Measurements from ENCODE around the gene GLCE.

GLCE gene

GRCh38 chr15:69119001-69119400 is 41.4 kb upstream of the GLCE start:
- Histone ChIP-seq H3K27me3 (ENCODE audit: insufficient read depth, low read length, poor library complexity, severe bottlenecking) (peaks cover 77% of the 10 kb centered on the region), H3K79me2 (ENCODE audit: insufficient read depth, low read length) (no peaks in the 10 kb centered on the region), H3F3A (ENCODE audit: low read depth) (no peaks in the 10 kb centered on the region), H3K9me2 (replicated peaks; ENCODE audit: low read depth, low read length) (no peaks in the 10 kb centered on the region), H4K20me1 (ENCODE audit: insufficient read depth, low read length, poor library complexity, severe bottlenecking) (no peaks in the 10 kb centered on the region), H3K4me3 (ENCODE audit: low read length, poor library complexity, severe bottlenecking) (no peak overlapping the region), H3K9me3 (ENCODE audit: insufficient read depth, low read depth, low read length) (no peaks in the 10 kb centered on the region), H3K9ac (ENCODE audit: low read depth, low read length, poor library complexity, severe bottlenecking) (no peak overlapping the region), H3K4me2 (ENCODE audit: low read depth, low read length, poor library complexity, severe bottlenecking) (no peak overlapping the region), H2AFZ (ENCODE audit: low read length) (no peak overlapping the region), H3K36me3 (ENCODE audit: insufficient read depth, low read length) (no peaks in the 10 kb centered on the region), H3K4me1 (ENCODE audit: insufficient read depth, low read length, poor library complexity, severe bottlenecking) (no peaks in the 10 kb centered on the region)
- TF ChIP-seq EZH2phosphoT487 (IDR thresholded peaks at IDR 0.05; ENCODE audit: borderline replicate concordance): no peak
- TF ChIP-seq CTCF (conservative IDR thresholded peaks at IDR 0.05; ENCODE audit: low read length): no peak

DNA sequence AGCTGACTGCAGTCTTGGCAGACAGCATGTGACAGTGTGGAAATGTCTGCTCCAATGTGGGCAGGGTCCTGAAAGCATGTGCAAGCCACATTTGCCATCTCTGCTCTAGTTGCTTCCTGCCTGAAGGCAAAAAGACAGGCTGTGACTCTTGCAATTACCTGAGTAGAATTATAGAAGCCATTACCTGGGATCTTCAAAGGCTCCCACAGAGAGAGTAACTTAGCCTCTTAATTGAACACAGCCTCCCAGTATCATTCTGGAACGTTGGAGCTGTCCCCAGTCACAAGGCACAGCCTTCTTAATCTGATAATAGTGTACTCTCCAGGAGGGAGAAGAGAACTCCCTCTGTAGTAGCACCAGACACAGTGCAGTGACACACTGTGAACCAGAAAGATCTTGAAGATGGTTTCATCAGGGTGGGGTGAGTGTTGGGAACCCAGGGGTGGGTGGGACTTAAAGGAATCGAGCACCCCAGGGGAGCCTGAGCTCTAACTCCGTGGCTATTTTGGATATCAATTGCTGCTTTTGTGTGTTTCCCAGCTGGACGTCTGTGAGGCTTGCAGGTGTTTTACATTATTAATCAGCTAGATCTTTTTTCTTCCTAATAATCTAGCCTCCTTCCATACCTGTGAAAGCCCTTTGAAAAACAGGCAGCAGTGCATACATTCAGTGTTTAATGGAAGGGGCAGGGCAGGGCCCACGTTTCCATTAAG is 40.6 kb upstream of the GLCE start:
- no peaks in the 10 kb centered on the region for H3K36me3 ChIP-seq (ENCODE audit: insufficient read depth, low read length)
- H3K4me2 ChIP-seq (ENCODE audit: low read depth, low read length, poor library complexity, severe bottlenecking): no peak overlapping the region
- no peak overlapping the region for H3K4me3 ChIP-seq (ENCODE audit: low read length, poor library complexity, severe bottlenecking)
- no peaks in the 10 kb centered on the region for H3F3A ChIP-seq (ENCODE audit: low read depth)
- no peak overlapping the region for H3K9ac ChIP-seq (ENCODE audit: low read depth, low read length, poor library complexity, severe bottlenecking)
- no peak overlapping the region for H2AFZ ChIP-seq (ENCODE audit: low read length)
- no peaks in the 10 kb centered on the region for H4K20me1 ChIP-seq (ENCODE audit: insufficient read depth, low read length, poor library complexity, severe bottlenecking)
- no peaks in the 10 kb centered on the region for H3K9me3 ChIP-seq (ENCODE audit: insufficient read depth, low read depth, low read length)
- H3K27me3 ChIP-seq (ENCODE audit: insufficient read depth, low read length, poor library complexity, severe bottlenecking): peaks cover 71% of the 10 kb centered on the region
- H3K79me2 ChIP-seq (ENCODE audit: insufficient read depth, low read length): no peaks in the 10 kb centered on the region
- no peaks in the 10 kb centered on the region for H3K9me2 ChIP-seq (replicated peaks; ENCODE audit: low read depth, low read length)
- no peak for TF ChIP-seq CTCF (conservative IDR thresholded peaks at IDR 0.05; ENCODE audit: low read length)
- H3K4me1 ChIP-seq (ENCODE audit: insufficient read depth, low read length, poor library complexity, severe bottlenecking): no peaks in the 10 kb centered on the region

GRCh38 chr15:69120732-69121131 is 39.7 kb upstream of the GLCE start:
- Histone ChIP-seq H3K36me3 (ENCODE audit: insufficient read depth, low read length) (no peaks in the 10 kb centered on the region), H3K9me2 (replicated peaks; ENCODE audit: low read depth, low read length) (no peaks in the 10 kb centered on the region), H3K27me3 (ENCODE audit: insufficient read depth, low read length, poor library complexity, severe bottlenecking) (peaks cover 62% of the 10 kb centered on the region), H3K9me3 (ENCODE audit: insufficient read depth, low read depth, low read length) (no peaks in the 10 kb centered on the region), H2AFZ (ENCODE audit: low read length) (no peak overlapping the region), H4K20me1 (ENCODE audit: insufficient read depth, low read length, poor library complexity, severe bottlenecking) (no peaks in the 10 kb centered on the region), H3K79me2 (ENCODE audit: insufficient read depth, low read length) (no peaks in the 10 kb centered on the region), H3K4me2 (ENCODE audit: low read depth, low read length, poor library complexity, severe bottlenecking) (no peak overlapping the region), H3K9ac (ENCODE audit: low read depth, low read length, poor library complexity, severe bottlenecking) (no peak overlapping the region), H3K4me3 (ENCODE audit: low read length, poor library complexity, severe bottlenecking) (no peak overlapping the region), H3K4me1 (ENCODE audit: insufficient read depth, low read length, poor library complexity, severe bottlenecking) (no peaks in the 10 kb centered on the region), H3F3A (ENCODE audit: low read depth) (no peaks in the 10 kb centered on the region)
- no peak for TF ChIP-seq EZH2phosphoT487 (IDR thresholded peaks at IDR 0.05; ENCODE audit: borderline replicate concordance)
- TF ChIP-seq CTCF (conservative IDR thresholded peaks at IDR 0.05; ENCODE audit: low read length): no peak
